ENCODE results near the gene ZBTB40.

The ZBTB40 gene

GRCh38 chr1:22471078-22471477 lies 19.4 kb downstream of the ZBTB40 start:
- DNase-seq = no peak

DNA sequence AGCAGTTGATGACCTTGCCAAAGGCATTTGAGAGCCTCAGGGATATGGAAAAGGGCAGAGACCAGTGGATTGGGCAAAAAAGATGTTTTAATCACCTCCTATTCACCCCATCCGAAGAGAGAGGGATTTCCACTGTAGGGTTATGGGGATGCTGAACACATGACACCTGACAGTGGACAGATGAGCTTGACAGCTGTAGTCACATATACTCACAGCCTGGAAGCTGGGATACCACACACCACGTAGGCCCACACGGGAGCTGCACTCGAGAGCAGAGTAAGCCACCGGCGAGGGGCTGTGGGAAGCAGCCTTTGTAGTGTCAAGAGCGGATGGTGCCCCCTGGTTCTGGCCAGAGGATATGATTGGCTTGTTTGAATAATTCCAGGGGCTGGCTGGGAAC lies 20.0 kb downstream of the ZBTB40 start:
- DNase-seq = no peak

- DNase-seq = no peak
Observed at GRCh38 chr1:22472596-22472995, 20.9 kb downstream of the ZBTB40 start.

GRCh38 chr1:22473952-22474351 lies 22.3 kb downstream of the ZBTB40 start:
- DNase-seq = no peak

GRCh38 chr1:22476566-22476965 lies 24.9 kb downstream of the ZBTB40 start:
- no peak for DNase-seq

DNA sequence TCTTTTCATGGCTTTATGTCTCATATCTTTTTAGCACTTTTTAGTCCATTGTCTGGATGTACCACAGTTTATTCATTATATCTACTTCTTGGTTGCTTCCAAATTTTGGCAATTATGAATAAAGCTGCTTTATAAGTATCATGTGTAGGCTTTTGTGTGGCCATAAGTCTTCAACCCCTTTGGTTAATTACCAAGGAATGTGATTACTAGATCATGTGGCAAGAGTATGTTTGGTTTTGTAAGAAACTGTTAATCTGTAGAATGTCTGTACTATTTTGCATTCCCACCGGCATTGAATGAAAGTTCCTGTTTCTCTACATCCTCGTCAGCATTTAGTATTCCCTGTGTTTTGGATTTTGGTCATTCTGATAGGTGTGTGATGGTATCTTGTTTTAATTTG lies 31.5 kb downstream of the ZBTB40 start:
- no peak for DNase-seq

DNA sequence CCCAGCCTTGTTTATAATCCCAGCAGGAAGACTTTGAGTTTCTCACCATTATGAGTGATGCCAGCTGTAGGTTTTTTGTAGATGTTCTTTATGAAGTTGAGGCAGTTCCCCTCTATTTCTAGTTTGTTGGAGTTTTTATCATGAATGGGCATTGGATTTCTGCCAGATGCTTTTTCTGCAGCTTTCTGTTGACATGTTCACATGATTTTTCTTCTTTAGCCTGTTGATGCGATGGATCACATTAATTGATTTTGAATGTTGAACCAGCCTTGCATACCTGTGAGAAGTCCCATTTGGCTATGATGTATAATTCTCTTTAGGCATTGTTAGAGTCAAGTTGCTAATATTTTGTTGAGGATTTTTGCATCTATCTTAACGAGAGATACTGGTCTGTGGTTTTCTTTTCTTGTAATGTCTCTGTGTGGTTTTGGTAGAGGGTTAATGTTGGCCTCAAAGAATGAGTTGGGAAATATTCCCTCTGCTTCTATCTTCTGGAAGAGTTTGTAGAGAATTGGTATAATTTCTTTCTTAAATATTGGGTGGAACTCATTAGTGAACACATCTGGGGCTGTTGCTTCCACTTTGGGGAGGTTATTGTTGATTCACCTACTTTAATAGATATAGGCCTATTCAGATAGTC lies 33.2 kb downstream of the ZBTB40 start:
- no peak for DNase-seq

GRCh38 chr1:22485431-22485830 lies 33.8 kb downstream of the ZBTB40 start:
- no peak for DNase-seq

GRCh38 chr1:22487781-22488180 lies 36.1 kb downstream of the ZBTB40 start:
- DNase-seq = no peak

- DNase-seq = no peak
Observed at GRCh38 chr1:22488319-22488718, 36.7 kb downstream of the ZBTB40 start.

- no peak for DNase-seq
Observed at GRCh38 chr1:22489278-22489677, 37.6 kb downstream of the ZBTB40 start.

DNA sequence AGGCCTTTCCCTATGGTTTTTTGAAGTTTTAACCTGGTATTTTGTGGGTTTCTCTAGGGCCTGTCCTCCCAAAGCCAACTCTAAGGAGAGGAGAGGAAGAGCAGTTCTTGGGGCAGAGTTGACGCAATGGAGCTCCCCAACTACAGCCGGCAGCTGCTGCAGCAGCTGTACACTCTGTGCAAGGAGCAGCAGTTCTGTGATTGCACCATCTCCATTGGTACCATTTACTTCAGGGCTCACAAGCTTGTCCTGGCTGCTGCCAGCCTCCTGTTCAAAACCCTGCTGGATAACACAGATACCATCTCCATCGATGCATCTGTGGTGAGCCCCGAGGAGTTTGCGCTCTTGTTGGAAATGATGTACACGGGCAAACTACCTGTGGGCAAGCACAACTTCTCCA lies 38.2 kb downstream of the ZBTB40 start:
- DNase-seq = no peak

DNA sequence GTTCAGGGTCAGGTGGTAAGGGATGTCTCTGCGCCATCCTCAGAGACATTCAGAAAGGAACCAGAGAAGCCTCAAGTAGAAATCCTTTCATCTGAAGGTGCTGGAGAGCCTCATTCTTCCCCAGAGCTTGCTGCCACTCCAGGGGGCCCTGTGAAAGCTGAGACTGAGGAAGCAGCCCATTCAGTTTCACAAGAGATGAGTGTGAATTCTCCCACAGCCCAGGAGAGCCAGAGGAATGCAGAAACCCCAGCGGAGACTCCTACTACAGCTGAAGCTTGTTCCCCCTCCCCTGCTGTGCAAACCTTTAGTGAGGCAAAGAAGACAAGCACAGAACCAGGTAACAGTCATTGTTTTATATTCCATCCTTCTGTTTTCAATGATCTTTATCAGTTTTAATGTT lies 38.7 kb downstream of the ZBTB40 start:
- no peak for DNase-seq

- DNase-seq = no peak
Observed at GRCh38 chr1:22491995-22492715, 40.5 kb downstream of the ZBTB40 start.

- no peak for DNase-seq
Observed at GRCh38 chr1:22494144-22494543, 42.5 kb downstream of the ZBTB40 start.

- no peak for DNase-seq
Observed at GRCh38 chr1:22494943-22495579, 43.4 kb downstream of the ZBTB40 start.

GRCh38 chr1:22496536-22497160 lies 45.0 kb downstream of the ZBTB40 start:
- no peak for DNase-seq

- no peak for DNase-seq
Observed at GRCh38 chr1:22498463-22498862, 46.8 kb downstream of the ZBTB40 start.

DNA sequence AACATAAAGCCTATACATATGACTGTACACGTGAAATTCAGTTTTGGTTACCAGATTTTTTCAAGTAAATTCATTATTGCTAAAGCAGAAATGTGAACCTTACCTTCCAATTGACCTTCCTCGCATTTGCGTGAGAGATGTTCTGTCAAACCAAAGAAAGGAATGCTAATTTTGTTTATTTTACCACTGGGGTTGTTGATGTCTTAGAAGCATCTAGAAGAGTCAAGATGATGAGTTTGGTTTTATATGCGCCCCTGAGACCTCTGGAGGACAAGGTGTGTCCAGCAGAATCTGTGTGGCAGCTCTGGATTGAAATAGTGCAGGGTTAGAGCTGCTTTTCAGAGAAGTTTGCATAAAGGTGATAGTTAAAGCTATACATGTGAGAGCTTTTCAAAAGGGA lies 48.4 kb downstream of the ZBTB40 start:
- DNase-seq = no peak

DNA sequence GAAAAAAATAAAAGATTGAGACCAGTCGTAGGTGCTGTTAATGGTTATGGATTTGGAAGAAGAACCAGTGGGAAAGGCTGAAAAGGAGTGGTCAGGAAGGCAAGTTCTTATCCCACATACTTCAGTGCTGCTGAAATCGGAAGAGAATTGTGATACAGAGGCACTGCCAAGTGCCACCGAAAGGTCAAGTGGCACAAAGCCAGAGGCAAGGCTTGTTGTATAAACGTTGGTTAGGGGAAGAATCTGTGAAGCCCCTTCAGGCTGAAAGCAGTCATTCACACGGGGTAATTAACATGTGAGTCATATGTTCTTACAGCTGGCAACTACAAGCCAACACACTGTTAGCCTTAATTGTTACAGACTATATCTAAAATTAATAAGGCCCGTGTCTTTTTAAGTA lies 48.8 kb downstream of the ZBTB40 start:
- DNase-seq = no peak

- no peak for DNase-seq
Observed at GRCh38 chr1:22502202-22502601, 50.6 kb downstream of the ZBTB40 start.

GRCh38 chr1:22503721-22504410 lies 52.2 kb downstream of the ZBTB40 start:
- DNase-seq = no peak

DNA sequence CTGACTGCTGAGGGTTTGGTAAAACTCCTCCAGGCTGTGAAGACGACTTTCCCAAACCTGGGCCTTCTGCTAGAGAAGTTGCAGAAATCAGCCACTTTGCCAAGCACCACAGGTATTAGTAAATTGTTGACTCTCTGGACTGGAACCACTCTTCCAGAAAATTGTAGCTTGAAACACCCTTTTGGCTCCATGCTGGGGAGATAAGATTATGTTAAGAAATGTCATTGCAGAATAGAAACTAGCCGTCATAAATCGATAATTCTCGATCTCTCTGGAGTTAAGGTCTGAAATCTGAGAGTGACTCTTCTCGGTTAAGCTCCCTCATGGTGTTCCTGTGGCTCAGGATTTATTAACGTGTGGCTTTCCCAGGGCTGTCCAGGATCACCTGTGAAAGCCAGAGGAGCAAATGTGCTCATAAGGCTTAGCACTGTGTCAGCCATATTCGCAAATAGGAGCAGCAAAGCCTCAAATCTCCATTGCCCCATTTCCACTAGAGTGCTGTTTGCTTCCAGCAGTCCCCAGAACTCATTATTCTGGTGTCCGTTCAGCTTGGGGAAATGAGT lies 54.6 kb downstream of the ZBTB40 start:
- no peak for DNase-seq
